ENCODE data around the gene HSPA1L. TPM values are rescaled to one million over a fixed set of nuclear protein-coding genes. Genes with fewer than 3 reads are reported as not detected.
A peak's percentile ranks its signal among the peaks of the same experiment; 100 is the strongest.
"Not testable (repeated sequence)": the region's sequence is repeated elsewhere in the genome, so short reads cannot be mapped to it uniquely, and the experiment has no call there.

The HSPA1L gene
- 1 to 10 TPM; 3.8 to 4.8 (median 4.0) TPM for polyA plus RNA-seq (ENCODE audit: insufficient read length in 4 of 4)

DNA sequence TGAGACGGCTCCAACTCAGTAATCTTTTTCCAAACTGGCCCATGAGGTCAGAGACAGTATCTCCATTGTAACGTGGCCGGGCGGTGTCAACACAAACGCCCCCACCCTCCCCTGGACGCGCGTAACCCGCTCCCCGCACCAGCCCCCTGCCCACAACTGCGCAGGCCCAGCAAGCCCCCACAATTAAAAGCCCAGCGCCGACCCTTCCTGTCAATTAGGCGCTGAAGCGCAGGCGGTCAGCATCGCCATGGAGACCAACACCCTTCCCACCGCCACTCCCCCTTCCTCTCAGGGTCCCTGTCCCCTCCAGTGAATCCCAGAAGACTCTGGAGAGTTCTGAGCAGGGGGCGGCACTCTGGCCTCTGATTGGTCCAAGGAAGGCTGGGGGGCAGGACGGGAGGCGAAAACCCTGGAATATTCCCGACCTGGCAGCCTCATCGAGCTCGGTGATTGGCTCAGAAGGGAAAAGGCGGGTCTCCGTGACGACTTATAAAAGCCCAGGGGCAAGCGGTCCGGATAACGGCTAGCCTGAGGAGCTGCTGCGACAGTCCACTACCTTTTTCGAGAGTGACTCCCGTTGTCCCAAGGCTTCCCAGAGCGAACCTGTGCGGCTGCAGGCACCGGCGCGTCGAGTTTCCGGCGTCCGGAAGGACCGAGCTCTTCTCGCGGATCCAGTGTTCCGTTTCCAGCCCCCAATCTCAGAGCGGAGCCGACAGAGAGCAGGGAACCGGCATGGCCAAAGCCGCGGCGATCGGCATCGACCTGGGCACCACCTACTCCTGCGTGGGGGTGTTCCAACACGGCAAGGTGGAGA lies at the start of gene HSPA1L, which contains the start of gene HSPA1A:
Gene HSPA1L, minus strand, starts transcription at position 259 of the 814 bp plus-strand sequence. CDS start 3,311 bp downstream, outside the sequence.
Gene HSPA1A, plus strand, starts transcription at position 519 of the 814 bp plus-strand sequence. Its CDS starts 214 bp downstream, at position 733.
- DNase-seq (ENCODE audit: low read depth in 4 of 4, low spot score in 3 of 4), result peak; percentile 92 to 97 (median 94)

DNA sequence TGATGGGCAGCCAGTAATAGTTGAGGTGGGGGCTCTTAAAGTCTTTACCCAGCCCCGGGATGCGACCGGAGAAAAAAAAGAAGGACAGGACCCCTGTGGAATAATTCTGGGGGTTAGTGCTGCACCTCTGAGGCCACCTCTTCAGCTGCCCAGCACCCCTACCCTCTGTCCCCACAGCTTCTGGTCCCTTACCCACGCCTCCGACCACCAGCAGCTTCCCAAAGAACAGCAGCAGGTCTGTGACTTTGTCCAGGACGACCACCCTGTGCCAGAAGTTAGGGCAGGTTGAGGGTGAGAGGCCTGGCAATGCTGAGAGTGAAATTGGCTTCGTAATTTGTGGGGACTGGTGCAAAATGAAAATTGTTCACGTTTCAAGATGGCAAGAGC lies 49.7 kb upstream of the HSPA1L start:
- no peak for DNase-seq (ENCODE audit: low read depth in 4 of 4, low spot score in 3 of 4)

DNA sequence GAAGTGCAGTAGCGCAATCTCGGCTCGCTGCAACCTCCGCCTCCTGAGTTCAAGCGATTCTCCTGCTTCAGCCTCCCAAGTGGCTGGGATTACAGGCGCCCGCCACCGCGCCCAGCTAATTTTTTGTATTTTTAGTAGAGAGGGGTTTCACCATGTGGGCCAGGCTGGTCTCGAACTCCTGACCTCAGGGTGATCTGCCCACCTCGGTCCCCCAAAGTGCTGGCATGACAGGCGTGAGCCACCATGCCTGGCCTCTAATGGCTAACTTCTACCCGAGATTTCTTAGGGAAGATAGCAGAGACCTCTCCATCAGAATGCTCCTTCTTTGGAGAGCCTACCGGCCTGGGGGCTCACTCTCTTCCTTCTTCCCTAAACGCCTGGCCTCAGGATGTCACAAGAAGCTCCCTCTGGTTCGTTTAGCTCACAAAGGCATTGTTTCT lies 49.1 kb upstream of the HSPA1L start:
- DNase-seq (ENCODE audit: low read depth in 4 of 4, low spot score in 3 of 4), result not testable (repeated sequence)

DNA sequence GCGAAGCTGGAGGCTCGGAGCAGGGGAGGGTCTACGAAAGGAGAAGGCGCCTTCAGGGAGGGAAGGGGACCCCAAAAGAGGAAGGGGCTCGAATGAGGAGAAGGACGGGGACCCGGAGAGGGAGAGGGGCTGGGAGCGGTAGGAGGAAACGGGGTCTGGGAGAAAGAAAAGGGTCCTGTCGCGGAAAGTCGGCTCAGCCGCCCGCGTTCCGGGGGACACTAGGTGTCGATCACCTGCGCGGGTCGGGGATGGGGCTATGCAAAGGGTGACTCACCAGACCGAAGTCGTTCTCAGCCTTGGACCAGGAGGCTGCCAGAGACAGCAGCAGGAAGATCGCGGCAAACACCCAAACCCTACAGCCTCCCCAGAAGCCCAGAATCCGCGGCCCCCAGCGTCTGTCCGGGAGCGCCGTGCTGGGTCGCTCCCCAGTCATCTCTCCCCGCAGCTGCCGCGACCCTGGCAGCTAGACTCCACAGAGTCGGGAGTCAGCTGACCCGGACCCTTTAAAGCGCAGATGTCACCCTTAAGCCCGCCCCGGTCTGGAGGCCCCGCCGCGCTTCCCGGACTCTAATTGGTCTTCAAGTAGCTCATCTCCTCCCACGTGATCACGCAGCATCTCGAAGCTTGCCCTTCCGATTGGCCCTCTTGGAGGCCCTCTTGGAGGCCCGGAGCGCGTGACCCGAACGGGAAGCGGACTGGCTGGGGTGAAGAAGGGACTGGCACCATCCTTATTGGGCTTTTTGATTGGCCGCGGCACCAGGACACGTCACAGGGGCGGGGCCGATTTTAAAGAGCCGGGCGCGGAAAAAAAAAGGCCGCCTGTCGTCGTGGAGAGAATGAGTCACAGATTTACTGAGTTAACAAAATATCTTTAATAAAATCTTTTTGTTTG lies 47.5 kb upstream of the HSPA1L start, which contains the start of gene NEU1:
Gene NEU1, minus strand, starts transcription at position 478 of the 892 bp plus-strand sequence. Its CDS starts 45 bp downstream, at position 433.
- peak; percentile 94 to 100 (median 99) for DNase-seq (ENCODE audit: low read depth in 4 of 4, low spot score in 3 of 4)

DNA sequence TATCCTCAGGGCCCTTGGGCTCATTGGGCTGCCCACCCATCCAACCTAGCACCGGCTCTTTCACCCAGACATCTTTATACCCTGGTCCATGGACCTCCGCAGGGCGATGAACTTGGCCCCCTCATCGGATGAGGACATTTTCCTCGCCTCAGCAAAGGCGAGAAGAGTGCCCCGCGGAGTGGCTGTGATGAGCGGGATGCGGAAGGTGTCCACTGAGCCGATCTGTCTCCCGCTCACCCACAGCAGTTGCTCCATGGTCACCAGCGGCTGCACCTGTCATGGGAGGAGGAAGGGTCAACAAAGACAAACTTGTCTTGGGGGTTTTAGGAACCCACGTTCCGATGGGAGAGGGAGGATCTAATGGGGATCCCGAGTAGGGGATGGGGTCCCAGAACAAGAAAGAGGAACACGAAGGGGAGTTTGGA lies 46.8 kb upstream of the HSPA1L start:
- DNase-seq (ENCODE audit: low read depth in 4 of 4, low spot score in 3 of 4), result no peak

DNA sequence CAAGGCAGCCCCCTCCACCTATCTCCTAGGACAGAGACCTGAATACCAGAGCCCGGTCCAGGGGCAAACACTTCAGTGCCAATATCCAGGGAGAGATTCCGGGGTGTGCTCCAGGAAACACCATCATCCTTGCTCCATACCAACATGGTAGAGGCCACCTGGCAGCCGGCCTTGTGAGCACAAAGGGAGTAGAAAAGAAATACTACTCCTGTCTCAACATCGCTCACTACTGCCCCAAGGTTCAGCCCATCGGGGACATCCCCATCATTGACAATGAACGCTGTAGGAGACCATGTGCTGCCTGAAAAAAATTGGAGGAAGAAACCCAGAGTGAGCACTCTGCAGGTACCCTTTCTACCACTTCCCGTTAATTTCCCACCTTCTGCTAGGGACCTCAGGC lies 46.1 kb upstream of the HSPA1L start:
- no peak for DNase-seq (ENCODE audit: low read depth in 4 of 4, low spot score in 3 of 4)

DNA sequence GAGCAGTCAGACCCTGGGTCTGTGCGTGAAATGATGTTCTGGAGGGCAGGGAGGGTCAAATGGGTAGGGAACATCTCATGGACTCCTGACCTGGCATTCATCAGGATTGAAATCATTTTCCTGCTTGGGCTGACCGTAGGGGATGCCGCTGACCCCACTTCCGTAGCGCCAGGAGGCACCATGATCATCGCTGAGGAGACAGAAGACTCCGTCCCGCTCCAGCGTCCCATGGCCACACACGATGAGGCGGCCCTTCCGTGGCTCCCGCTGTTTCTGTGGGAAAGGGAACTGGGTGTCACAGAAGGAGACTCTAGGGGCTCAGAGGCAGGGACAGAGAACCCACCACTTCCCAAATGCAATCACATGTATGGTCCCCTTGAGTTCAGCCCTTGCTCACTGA lies 45.3 kb upstream of the HSPA1L start:
- no peak for DNase-seq (ENCODE audit: low read depth in 4 of 4, low spot score in 3 of 4)

DNA sequence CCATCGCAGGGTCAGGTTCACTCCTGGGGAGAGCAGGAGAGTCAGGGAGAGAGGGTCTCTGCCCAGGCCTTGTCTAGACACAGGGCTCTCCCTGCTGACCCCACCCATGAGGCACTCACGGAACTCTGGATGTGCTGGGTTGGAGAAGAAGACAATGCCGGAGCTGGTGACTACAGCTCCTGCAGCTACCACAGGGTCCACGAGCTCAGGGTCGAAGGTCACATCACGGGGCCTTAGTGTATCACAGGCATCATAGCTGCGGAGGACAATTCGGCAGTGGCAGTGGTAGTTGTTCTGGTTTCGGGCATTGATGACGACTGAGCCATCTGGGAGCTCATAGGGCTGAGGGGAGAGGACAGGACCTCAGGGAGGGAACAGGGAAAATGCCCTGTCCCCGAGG lies 44.8 kb upstream of the HSPA1L start:
- DNase-seq (ENCODE audit: low read depth in 4 of 4, low spot score in 3 of 4), result no peak

DNA sequence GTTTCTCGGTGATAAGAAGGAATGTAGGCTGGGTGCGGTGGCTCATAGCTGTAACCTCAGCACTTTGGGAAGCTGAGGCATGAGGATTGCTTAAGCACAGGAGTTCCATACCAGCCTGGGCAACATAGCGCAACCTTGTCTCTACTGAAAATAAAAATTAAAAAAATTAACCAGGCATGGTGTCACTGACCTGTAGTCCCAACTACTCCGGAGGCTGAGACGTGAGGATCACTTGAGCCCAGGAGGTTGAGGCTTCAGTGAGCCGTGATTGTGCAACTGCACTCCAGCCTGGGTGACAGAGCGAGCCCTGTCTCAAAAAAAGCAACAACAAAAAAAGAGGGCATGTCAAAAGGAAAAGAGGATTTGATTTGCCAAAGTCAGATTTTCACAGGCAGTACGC lies 43.6 kb upstream of the HSPA1L start:
- DNase-seq (ENCODE audit: low read depth in 4 of 4, low spot score in 3 of 4), result no peak

DNA sequence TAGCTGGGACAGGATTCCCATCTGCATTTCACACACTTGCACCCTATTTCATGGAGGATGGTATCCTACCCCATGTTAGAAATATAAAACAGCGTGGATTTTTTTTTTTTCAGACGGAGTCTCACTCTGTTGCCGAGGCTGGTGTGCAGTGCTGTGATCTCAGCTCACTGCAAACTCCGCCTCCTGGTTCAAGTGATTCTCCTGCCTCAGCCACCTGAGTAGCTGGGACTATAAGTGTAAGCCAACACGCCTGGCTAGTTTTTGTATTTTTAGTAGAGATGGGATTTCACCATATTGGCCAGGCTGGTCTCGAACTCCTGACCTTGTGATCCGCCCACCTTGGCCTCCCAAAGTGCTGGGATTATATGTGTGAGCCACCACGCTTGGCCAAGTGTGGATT lies 42.7 kb upstream of the HSPA1L start:
- not testable (repeated sequence) for DNase-seq (ENCODE audit: low read depth in 4 of 4, low spot score in 3 of 4)

DNA sequence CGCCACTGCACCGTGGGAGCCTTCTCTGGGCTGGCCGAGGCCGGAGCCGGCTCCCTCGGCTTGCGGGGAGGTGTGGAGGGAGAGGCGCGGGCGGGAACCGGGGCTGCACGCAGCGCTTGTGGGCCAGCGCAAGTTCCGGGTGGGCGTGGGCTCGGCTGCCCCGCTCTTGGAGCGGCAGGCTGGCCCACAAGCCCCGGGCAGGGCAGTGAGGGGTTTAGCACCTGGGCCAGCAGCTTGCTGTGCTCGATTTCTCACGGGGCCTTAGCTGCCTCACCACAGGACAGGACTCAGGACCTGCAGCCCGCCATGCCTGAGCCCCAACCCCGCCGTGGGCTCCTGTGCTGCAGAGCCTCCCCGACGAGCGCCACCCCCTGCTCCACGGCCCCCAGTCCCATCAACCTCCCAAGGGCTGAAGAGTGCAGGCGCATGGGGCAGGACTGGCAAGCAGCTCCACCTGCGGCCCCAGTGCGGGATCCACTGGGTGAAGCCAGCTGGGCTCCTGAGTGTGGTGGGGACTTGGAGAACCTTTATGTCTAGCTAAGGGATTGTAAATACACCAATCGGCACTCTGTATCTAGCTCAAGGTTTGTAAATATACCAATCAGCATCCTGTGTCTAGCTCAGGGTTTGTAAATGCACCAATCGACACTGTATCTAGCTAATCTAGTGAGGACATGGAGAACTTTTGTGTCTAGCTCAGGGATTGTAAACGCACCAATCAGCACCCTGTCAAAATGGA lies 37.1 kb upstream of the HSPA1L start:
- DNase-seq (ENCODE audit: low read depth in 4 of 4, low spot score in 3 of 4), result not testable (repeated sequence)

DNA sequence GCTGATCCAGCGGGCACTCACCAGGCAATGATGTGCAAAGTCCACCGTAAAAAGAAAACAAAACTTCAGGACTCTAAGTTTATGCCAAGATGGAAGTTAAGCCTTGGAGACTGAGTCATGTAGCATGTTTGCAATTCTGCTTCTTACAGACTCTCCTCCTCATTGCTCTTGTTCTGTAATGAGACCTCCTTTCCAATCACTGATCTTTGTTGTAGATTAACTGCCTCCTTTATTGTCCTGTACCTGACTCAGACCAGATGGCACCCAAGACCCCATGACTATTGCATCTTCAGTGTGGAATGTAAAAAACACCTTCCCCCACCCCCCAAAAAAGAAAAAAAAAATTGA lies 36.4 kb upstream of the HSPA1L start:
- no peak for DNase-seq (ENCODE audit: low read depth in 4 of 4, low spot score in 3 of 4)

DNA sequence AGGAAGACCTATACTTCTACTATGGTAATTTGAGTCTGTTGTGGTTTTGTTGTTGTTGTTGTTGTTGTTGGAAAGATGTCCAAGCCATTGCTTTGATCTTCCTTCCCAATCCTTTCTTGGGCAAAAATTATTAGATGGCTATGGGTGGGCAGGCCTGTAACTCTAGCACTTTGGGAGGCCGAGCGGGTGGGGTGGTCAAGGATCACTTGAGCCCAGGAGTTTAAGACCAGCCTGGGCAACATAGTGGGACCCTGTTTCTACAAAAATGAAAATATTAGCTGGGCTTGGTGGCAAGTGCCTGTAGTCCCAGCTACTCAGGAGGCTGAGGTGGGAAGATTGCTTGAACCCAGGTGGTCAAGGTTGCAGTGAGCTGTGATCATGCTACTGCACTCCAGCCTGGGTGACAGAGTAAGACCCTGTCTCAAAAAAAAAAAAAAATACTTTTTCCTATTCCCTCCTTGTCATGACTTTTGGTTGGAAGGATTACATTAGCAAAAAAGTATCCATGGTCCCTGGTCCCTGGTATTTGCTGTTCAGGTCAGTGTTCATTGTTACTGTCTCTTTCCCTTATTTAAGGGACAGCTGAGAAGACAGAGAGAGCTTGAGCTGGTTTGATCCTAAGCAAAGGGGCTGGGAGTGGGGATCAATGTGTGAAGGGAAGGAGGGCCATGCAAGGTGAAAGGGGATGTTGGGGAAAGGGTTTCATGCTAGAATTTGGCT lies 35.8 kb upstream of the HSPA1L start:
- no peak for DNase-seq (ENCODE audit: low read depth in 4 of 4, low spot score in 3 of 4)

DNA sequence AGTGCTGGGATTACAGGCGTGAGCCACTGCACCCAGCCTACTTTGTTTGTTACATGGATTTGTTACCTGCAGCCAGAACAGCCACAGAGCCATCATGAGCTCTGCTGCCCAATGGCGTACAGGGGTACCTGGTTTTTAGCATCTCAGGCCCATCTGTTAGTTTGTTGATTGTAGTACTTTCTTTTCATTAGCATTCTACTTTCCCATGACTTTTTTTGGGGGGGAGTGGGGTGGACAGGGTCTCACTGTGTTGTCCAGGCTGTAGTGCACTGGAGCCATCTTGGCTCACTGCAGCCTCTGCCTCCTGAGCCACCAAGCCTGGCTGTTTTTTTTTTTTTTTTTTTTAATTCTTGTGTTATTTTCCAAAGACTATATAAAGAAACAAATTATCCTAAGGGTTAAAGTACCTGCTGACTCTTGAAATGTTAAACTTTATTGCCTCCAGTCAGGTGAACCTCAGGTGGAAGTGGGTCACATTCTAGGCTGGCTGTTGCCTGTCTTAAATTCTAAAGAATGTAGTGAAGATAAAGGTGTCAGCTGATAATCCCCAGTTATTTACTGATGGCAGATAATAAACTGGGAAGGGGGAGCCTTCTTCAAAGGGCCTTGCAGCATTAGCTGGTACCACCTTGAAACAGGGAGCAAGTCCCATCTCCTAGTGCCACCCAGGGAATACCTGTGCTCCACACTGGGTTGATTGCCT lies 32.3 kb upstream of the HSPA1L start:
- no peak for DNase-seq (ENCODE audit: low read depth in 4 of 4, low spot score in 3 of 4)

DNA sequence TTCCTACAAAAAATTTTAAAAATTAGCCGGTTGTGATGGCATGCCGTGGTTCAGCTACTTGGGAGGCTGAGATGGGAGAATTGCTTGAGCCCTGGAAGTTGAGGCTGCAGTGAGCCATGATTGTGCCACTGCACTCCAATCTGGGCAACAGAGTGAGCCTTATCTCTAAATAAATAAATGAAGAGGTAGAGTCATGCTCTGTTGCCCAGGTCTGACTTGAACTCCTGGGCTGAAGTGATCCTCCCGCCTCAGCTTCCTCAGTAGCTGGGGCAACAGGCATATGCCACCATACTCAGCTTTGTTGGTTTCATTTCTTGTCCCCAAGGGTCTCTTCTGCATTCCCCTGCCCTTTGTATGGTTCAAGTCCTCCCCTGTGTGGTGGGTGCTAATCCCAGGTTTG lies 29.4 kb upstream of the HSPA1L start:
- DNase-seq (ENCODE audit: low read depth in 4 of 4, low spot score in 3 of 4), result no peak

DNA sequence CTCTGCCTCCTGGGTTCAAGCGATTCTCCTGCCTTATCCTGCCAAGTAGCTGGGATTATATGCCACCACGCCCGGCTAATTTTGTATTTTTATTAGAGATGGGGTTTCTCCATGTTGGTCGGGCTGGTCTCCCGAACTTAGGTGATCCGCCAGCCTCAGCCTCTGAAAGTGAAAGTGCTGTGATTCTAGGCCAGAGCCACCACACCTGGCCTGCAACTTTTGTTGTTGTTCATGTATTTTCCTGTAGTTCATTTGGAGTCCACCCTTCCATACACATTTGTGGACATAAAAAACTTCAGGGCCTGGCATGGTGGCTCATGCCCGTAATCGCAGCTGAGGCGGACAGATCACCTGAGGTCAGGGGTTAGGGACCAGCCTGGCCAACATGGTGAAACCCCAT lies 27.0 kb upstream of the HSPA1L start:
- DNase-seq (ENCODE audit: low read depth in 4 of 4, low spot score in 3 of 4), result no peak

DNA sequence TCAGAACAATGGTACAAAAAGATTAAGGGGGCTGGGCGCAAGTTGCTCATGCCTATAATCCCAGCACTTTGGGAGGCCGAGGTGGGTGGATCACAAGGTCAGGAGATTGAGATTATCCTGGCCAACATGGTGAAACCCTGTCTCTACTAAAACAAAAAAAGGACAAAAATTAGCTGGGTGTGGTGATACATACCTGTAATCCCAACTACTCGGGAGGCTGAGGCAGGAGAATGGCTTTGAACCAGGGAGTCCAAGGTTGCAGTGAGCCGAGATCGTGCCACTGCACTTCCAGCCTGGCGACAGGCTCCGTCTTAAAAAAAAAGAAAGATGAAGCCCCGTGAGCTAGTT lies 24.7 kb upstream of the HSPA1L start:
- not testable (repeated sequence) for DNase-seq (ENCODE audit: low read depth in 4 of 4, low spot score in 3 of 4)

DNA sequence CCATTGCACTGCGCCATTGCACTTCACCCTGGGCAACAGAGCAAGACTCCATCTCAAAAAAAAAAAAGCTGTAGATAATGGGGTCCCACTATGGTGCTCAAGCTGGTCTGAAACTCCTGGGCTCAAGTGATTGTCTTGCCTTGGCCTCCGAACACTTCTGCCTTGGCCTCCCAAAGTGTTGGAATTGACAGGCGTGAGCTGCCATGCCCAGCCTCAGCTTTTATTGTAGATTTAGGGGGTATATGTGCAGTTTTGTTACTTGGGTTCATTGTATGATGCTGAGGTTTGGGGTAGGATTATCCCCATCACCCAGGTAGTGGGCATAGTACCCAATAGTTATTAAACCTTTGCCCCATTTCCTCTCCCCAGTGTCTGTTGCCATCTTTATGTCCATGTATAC lies 23.9 kb upstream of the HSPA1L start:
- no peak for DNase-seq (ENCODE audit: low read depth in 4 of 4, low spot score in 3 of 4)

DNA sequence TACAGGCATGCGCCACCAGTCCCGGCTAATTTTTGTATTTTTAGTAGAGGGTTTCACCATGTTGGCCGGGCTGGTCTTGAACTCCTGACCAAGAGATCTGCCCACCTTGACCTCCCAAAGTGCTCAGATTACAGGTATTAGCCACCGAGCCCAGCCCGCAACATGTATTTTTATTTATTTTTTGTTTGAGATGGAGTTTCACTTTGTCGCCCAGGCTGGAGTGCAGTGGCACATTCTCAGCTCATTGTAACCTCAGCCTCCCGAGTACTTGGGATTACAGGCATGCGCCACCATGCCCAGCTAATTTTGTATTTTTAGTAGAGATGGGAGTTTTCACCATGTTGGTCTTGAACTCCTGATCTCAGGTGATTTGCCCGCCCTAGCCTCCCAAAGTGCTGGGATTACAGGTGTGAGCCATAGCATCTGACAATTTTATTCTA lies 23.1 kb upstream of the HSPA1L start:
- DNase-seq (ENCODE audit: low read depth in 4 of 4, low spot score in 3 of 4), result not testable (repeated sequence)

Data from right renal pelvis (tissue), 4 donors.